Epithelial cell of prostate (primary cell): ENCODE measurements around the gene ZNF585A.

Source experiments
- DNase-seq: peaks from one replicate; pipeline ENCODE4 v3.0.0-alpha.2; 2011; ENCODE audit warnings: low read depth, low spot score
- H3K27ac ChIP-seq: fragments of 450-650 bp; 2 replicates; pipeline ENCODE4 v1.5.1; 2017; ENCODE audit warnings: mild to moderate bottlenecking

ZNF585A gene

DNA sequence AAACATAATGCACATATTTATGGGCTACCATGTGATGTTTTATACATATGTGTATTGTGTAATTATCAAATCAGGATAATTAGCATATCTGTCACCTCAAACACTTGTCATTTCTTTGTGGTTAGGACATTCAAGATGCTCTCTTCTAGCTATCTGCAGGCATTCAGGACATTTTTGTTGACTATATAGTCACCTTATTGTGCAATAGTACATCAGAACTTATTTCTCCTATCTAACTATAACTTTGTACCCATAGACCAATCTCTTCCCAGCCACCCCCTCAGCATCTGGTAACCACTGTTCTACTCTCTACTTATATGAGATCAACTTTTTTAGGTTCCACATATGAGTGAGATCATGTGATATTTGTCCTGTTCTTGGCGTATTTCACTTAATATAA, 73.9 kb downstream of the ZNF585A start:
- DNase-seq, result no peak

DNA sequence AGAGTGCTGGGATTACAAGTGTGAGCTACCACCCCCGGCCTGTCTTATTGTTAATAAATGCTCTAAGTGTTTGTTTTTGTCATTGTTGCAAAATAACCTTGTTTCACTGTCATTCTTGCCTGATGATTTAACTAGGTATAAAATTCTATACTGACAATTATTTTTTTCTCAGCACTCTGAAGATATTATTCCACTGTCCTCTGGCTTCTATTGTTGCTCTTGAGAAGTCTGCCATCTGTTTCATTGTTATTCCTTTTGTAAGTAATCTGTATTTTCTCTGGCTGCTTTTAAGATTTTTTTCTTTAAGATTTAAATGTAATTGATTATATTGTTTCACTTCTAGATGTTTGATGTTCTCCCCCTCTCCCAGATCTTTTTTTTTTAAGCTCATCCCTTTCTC, 76.6 kb downstream of the ZNF585A start:
- no peak for DNase-seq
- no peak overlapping the region for H3K27ac ChIP-seq

More for the DNA sequence above, 73.9 kb downstream of the ZNF585A start:
- no peak overlapping the region for H3K27ac ChIP-seq
